GM18498 (cell line): ENCODE results near the gene ARHGAP29.

Experiments
- ATAC-seq: cut with Tn5 transposase; IDR thresholded peaks from one replicate; pipeline ENCODE4 v1.9.1; 2021; ENCODE audit warnings: mild to moderate bottlenecking, moderate library complexity; ENCODE audit not compliant: unreplicated experiment

Gene ARHGAP29

GRCh38 chr1:94236013-94236491, 1.3 kb downstream of the ARHGAP29 start:
- no peak for ATAC-seq

DNA sequence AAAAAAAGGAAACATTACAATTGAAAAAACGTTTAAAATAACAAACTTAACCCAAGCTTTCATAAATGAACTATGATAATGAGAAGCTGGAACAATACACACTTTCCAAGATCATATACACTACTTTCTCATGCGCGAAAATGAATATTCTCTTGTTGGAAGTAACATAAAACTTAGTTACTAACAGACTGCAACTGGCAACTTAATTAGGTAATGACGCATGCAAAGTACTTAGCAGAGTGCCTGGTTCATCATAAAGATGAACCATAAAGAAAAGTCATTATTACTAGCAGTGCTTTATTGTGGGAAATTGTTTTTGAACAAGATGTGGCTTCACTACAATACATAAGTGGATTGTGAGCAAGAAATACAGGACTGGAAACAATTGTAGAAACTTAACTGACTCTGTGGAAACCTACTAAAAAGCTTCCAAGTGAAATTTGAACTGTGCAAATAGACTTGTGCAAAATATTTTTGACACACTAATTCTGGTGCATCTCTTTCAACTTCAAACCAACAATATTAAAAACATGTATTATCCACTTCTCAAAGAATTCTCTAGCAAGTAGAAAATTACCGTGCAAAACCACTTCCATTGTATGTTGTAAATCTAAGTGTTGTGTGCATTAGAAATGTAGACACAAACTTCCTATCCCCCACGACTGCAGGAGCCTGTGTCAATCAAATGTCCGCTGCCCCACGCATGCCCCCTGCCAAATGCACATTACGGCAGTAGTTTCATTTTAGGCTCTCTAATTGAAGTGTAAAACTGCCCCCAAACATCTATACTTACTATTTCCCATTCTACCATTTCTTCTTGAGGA, 2.0 kb downstream of the ARHGAP29 start:
- no peak for ATAC-seq

DNA sequence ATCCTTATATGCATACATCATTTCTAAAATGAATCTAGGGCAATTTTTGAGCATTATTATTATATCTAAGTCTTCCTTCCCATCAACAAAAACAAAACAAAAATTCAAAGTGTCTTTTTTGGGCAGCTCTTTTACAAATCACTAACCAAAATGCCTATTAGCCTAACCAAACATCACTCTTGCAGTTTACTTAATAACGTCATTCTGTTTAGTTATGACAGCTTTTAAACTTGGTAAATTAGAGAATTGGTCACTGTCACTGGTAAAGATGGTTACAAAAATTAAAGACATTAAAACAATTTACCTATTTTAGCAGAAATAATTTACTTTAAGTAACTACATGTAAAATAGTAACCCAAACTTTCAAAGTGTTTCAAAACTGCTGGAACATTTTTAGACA, 2.8 kb downstream of the ARHGAP29 start:
- ATAC-seq = no peak

DNA sequence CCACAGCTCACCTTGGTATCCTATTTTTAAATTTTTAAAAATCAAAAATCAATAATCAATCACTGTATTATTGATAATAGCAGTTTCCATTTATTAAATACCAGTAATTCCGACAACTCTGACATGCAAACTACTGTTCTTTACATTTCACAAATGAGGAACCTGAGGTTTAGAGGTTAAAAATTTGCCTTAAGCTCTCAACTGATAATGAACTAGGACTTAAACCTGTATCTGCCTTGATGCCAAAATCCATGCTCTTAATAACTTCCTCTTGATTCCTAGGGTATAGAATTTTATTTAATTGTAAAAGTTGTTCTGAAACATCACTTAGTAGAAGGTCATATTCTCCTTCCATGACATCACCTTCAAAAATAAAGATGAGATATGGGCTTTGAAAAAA, 5.6 kb downstream of the ARHGAP29 start:
- no peak for ATAC-seq

DNA sequence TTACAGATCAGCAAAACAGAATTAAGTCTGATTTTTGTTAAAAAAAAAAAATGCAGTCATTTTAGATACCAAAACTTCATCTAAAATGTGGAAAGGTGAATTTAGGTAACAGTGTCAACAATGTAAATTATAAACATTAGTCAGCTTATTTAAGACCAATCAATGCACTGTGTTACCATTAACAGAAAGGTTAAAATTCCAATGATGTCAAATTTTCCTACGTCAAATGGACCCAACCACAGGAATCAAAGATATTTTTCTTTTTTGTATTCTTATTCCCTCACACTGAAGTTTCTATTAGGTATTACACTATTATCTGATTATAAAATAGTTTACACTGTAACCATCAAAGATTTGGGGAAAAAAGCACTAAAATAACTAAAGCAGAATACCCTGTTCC, 6.5 kb downstream of the ARHGAP29 start:
- no peak for ATAC-seq

DNA sequence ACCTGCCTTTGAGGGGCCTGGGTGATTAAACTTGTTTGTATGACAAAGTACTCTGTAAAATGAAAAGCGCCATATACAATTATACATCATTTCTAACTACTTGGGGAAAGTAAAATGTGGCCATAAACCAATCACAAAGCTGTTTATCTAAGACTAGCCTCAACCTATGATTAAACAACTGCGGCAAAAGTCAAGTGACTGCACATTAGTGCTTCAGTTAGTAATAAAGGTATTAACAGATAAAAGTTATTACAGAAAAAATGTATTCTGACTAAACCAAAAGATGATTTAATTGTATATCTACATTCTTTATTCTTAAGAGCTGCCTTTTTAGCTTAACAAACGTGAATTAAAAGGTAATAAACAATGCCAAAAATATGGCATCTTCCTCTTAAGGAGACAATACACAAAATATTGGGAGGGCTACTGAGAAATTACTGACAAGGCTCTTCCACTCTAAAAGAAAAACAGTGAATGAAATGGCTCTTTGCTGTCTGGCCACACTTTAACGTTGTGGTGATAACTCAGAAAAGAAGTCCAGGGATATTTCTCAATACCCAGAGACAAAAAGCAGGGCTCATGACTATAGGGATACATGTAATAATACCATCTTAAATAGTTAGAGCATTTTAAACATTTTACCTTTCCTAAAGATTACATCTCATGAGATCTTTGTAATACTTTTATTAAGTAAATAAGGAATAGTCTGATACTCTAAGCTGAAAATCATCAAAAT, 8.6 kb downstream of the ARHGAP29 start:
- no peak for ATAC-seq

DNA sequence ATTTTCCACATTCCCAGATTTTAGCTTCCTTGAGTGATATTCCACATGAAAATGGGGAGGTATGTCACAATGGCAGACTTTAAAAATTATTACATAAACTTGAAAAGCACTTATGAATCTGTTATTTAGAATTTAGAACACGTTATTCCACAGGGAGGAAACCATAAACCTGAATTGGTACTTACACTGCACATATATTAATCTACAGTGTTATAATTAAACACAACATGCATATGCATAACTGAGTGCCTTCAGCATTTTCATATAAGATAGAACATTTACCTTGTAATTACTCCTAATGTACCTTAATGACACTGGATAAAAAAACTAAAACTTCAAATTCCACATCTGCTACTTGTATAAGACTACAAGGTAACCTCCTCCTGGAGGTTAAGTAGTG, 9.8 kb downstream of the ARHGAP29 start:
- no peak for ATAC-seq

DNA sequence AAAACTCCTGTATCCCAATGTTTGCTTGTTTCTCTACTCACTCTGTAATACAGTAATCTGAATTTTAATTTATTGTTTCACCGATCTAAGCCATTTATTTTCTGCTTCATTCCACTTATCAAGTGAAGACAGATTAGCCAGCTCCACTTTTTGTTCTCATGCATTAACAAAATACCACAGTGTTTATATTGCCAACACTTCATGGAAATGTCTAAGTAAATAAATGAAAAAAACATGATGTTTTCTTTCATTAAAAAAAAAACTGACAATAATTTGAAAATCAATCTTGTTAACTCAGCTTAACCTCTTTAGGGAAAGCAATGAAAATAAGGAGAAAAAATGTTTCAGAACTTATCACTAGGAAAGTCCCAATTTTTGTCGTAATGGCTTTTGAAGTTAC, 11.5 kb downstream of the ARHGAP29 start:
- ATAC-seq = no peak

DNA sequence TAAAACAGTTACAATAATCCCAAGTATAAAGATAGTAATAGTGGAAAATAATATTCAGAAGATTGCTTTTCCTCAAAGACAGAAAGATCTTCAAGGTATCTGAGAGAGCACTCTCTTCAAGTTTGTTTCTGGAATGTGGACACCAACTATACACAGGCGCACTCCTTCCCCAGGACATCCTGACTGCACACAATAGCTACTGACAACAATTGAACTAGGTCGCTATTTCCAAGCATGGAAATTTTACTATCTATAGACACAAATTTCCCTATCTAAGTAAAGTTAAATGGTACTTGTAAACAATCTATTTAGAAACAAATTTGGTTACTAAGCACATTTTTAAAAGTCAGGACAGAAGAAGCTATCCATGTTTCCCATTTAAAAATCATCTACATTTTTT, 19.1 kb downstream of the ARHGAP29 start:
- no peak for ATAC-seq

- ATAC-seq = no peak
These were observed 21.4 kb downstream of the ARHGAP29 start for GRCh38 chr1:94215955-94216354.

DNA sequence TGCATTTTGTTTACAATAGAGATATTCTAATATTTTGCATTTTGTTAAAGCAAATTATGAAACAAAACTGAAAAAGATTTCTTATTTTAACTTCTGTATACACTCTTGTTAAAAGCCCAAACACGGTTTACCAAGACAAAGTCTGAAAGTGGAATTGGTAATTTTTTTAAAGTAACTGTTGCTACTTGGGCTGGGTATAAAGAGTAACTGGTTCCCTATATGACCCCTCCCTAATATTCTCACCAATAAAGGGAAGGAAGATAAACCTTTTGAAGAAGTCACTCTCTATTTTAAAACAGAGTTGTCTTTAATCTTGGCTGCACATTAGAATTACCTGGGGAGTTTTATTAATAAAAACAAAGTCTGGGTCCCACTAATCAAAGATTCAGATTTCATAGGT, 27.4 kb downstream of the ARHGAP29 start:
- no peak for ATAC-seq

DNA sequence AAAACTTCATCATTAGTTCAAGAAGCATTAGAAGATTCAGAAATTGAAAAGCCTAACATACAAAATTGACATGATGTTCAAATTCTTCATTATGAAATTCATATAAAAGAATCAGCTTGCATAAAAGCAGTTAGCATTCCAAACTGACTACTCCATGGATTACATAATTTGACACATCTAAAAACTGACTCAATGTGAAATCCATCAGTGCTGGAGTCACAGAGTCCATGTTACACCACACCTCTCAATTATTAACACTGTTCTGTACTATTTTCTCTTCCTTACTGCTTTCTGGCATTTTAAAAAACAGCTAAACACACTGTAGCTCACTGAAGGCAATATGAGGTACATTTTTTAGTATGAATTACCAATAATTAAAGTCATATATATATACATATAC, 28.0 kb downstream of the ARHGAP29 start:
- ATAC-seq = no peak

GRCh38 chr1:94207695-94208094, 29.7 kb downstream of the ARHGAP29 start:
- ATAC-seq = no peak

GRCh38 chr1:94205639-94206038, 31.7 kb downstream of the ARHGAP29 start:
- no peak for ATAC-seq

- no peak for ATAC-seq
These were observed 35.1 kb downstream of the ARHGAP29 start for GRCh38 chr1:94202241-94202640.

DNA sequence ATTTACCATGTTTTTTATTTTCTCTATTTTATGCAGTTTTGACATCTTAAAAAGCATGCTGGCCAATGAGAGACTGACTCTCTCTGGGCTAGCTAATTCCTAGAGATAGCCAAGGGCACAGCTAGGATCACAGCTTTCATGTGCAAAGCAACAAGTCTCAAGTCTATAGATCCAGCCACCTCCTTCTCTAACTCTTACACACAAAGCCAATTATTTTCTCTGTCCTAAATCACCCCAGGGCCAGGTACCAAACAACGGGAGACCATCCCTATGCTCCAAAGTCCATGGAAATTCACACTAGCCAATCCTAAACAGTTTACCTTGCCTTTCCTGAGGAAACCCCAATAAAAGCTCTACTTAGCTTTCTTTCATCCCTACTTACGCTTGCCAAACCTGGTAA, 38.0 kb downstream of the ARHGAP29 start:
- ATAC-seq = no peak

- no peak for ATAC-seq
These were observed 43.1 kb downstream of the ARHGAP29 start for GRCh38 chr1:94194079-94194865.

- no peak for ATAC-seq
These were observed 44.3 kb downstream of the ARHGAP29 start for GRCh38 chr1:94193128-94193527.

GRCh38 chr1:94191216-94191615, 46.2 kb downstream of the ARHGAP29 start:
- ATAC-seq = no peak

DNA sequence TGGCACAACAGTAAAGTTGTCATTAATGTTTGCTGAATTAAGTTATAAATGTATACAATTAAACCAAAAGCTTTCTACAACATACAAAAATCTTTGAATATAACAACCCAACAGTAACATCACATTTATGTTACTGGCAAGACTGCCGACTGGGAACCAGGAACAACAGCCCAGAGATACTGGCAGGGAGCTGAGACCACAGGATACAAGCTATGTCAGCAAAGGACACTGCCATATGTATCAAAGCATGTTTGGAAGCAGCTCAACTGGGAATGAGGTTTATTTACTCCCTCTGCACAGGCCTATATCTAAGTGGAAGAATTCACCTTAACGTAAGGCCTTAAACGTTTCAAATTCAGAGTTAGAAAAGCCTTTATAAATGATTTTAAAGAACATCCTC, 50.4 kb downstream of the ARHGAP29 start:
- no peak for ATAC-seq

- ATAC-seq = no peak
These were observed 54.1 kb downstream of the ARHGAP29 start for GRCh38 chr1:94183197-94183815.
